GM19099 (cell line): ENCODE measurements around the gene APOF.

ENCODE experiments used
- POLR2A ChIP-seq: IDR thresholded peaks from 3 replicates; pipeline ENCODE4 v1.6.1; 2011; ENCODE audit warnings: low read depth; ENCODE audit not compliant: insufficient read length; ENCODE audit errors: extremely low read depth

The APOF gene

DNA sequence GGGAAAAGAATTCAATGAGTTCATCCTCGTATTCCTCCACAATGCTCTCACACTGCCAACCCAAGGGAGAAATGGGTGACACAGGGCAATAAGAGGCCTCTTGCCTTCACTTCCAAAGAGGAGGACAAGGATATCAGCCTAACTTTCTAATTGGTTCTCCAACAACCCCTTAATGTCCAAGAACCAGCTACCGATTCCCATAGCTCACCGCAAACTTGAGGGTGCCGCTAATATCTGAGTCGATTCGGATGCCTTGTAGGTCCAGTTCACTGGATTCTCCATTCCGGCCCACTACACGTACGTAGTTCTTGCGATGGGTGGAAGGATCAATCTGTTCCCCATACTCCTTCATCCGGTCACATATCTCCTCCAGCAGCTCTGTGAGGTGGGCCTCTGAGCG is 51.7 kb downstream of the APOF start:
- TF ChIP-seq POLR2A = no peak
